Kidney epithelial cell (primary cell): ENCODE results near the gene C6orf89. TPM values are rescaled to one million over a fixed set of nuclear protein-coding genes. Genes with fewer than 3 reads are reported as not detected.

ENCODE experiments used
- DNase-seq: peaks from one replicate; pipeline ENCODE4 v3.0.0-alpha.2; 2010; ENCODE audit warnings: low read depth
- H3K27me3 ChIP-seq: 2 replicates; pipeline ENCODE4 v1.6.0; 2011; ENCODE audit warnings: low read length; ENCODE audit not compliant: control insufficient read depth, insufficient read depth
- H3K36me3 ChIP-seq: 2 replicates; pipeline ENCODE4 v1.5.1; 2011; ENCODE audit warnings: low read length; ENCODE audit not compliant: control insufficient read depth, insufficient read depth
- H3K4me3 ChIP-seq: 2 replicates; pipeline ENCODE4 v1.5.1; 2011; ENCODE audit warnings: low read depth, mild to moderate bottlenecking, control low read depth, low read length
- total RNA-seq: library from RNA; depleted of rRNA; stranded (reverse); fragments of >200 nt; gene quantifications from 2 replicates; pipeline ENCODE4 v1.2.3, GENCODE V29; 2015
- TF ChIP-seq, protein P1 (sequence below): IDR thresholded peaks from 2 replicates; pipeline ENCODE4 v1.5.1; 2011; ENCODE audit warnings: mild to moderate bottlenecking, moderate library complexity, low read length, control low read depth, inconsistent platforms; ENCODE audit not compliant: insufficient read depth, poor library complexity, severe bottlenecking

C6orf89 gene
- total RNA-seq, 1 donor from 2014 or later, result 42.5 TPM

DNA sequence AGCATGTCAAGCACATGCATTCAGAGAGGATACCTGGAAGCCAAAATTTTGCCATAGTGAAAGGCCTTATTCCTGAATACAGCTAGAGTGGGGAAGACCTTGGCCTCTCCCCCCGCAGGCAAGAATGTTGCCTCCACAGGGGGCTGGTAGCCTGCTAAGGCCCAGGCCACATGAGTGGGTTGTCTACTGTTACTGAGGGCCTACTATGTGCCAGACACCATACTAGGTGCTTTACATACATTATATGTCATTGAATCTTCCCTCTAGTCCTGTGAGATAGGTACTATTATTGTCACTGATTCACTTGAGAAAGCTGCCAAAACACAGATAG lies 68.1 kb downstream of the C6orf89 start:
- no peak overlapping the region for H3K4me3 ChIP-seq
- H3K36me3 ChIP-seq, result no peaks in the 10 kb centered on the region
- H3K27me3 ChIP-seq, result no peaks in the 10 kb centered on the region
- TF ChIP-seq, protein P1, sequence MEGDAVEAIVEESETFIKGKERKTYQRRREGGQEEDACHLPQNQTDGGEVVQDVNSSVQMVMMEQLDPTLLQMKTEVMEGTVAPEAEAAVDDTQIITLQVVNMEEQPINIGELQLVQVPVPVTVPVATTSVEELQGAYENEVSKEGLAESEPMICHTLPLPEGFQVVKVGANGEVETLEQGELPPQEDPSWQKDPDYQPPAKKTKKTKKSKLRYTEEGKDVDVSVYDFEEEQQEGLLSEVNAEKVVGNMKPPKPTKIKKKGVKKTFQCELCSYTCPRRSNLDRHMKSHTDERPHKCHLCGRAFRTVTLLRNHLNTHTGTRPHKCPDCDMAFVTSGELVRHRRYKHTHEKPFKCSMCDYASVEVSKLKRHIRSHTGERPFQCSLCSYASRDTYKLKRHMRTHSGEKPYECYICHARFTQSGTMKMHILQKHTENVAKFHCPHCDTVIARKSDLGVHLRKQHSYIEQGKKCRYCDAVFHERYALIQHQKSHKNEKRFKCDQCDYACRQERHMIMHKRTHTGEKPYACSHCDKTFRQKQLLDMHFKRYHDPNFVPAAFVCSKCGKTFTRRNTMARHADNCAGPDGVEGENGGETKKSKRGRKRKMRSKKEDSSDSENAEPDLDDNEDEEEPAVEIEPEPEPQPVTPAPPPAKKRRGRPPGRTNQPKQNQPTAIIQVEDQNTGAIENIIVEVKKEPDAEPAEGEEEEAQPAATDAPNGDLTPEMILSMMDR, result no peak
- no peak for DNase-seq

DNA sequence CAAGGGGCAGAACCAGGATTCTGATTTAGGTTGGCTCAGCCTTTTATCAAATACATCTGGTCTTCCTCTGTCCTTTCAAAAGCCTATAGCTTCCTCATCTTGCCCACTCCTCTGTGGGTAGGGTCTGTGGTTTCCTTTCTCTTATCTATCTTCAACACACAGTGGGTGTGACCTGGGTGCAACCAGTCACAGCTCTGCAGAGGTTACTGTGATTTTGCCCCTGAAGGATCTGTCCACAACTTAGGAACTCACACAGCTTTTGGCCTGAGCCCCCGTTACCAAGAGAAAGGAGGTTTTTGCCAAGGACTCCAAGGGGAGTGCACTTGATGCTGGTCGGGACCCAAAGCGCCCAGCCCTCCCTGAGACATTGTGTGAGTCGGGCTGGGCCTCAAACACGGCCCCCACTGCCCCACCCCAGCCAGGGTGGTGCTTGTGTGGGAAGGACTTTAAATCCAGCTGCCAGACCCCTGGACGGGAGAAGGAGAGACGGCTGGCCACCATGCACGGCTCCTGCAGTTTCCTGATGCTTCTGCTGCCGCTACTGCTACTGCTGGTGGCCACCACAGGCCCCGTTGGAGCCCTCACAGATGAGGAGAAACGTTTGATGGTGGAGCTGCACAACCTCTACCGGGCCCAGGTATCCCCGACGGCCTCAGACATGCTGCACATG lies 68.6 kb downstream of the C6orf89 start, which contains the start of gene PI16:
PI16 (plus strand) TSS at position 477 of the 670 bp plus-strand sequence; CDS start at position 500, 23 bp downstream.
- no peak for DNase-seq
- no peaks in the 10 kb centered on the region for H3K36me3 ChIP-seq
- TF ChIP-seq, protein P1, result no peak
- no peaks in the 10 kb centered on the region for H3K27me3 ChIP-seq
- H3K4me3 ChIP-seq, result no peak within 1 kb of the TSS

DNA sequence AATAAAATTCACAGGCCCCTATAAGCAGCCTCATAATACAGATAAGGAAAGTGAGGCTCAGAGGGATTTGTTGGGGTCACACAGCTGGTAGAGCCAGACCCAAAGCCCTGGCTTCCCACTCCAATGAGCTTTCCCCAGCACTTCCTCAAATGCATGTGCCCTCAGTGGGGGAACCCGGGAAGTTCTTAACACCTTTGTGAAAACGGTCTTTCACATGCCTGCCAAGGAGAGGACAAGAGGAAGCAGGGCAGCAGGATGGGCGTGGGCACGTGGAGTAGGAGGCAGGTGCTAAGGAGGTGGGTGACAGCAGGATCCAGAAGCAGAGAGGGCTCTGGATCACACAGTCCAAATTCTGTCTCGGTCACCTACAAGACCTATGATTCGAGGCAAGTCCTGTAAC lies 69.4 kb downstream of the C6orf89 start:
- no peaks in the 10 kb centered on the region for H3K36me3 ChIP-seq
- no peak for DNase-seq
- H3K27me3 ChIP-seq, result no peaks in the 10 kb centered on the region
- TF ChIP-seq, protein P1, result no peak
- H3K4me3 ChIP-seq, result no peak overlapping the region

DNA sequence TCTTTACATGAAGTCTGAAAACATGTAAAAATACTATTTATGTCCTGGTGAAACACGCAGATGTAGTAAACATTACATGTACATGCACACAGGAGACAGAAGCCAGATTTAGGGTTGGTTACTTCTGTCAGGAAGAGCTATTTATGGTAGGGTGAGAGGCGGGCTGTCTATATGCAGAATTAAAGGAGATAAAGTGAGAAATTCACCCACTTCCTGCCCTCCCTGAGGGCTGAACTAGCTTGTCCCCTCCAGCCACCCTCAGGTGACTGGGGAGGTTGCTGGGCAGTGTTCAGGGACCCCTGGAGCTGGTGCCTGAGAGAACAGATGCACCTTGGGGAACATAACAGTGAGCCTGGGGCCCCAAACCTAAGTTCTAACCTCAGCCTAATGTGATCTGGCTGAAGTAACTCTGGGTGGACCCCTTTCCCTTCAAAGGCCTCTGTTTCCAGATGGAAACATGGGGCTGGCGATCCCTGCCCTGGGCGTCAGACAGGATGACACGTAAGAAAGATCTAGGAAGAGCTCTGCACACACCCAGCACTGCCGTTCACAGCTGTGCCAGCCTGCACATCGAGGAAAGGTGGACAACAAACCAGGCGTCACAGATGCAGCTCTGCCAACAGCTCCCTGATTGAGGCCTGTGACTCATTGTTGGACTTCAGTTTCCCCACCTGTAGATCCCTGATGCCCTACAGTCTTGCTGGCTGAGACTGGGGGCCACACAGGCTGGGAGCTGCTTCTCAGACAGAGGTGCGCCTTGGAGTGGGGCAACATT lies 70.1 kb downstream of the C6orf89 start:
- Histone ChIP-seq H3K4me3 (no peak overlapping the region), H3K36me3 (no peaks in the 10 kb centered on the region)
- no peak for DNase-seq

DNA sequence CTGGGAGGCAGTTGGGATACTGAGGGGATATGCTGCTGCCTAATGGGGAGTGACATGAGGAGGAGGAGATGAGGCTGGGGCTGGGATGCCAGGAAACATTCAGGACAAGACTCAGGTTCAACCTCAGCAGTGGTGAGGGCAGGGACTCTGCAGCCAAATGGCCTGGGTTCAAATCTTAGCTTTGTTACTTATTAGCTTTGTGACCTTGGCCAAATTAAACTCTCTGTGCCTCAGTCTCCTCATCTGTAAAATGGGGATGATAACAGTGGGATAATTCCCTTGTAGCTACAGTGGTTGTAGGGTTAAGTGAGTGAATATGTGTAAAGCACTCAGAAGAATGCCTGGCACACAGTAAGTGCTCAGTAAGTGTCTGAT lies 70.7 kb downstream of the C6orf89 start:
- Histone ChIP-seq H3K36me3 (no peaks in the 10 kb centered on the region), H3K27me3 (no peaks in the 10 kb centered on the region), H3K4me3 (no peak overlapping the region)
- no peak for DNase-seq
- TF ChIP-seq, protein P1, result no peak

More for the DNA sequence above, 70.1 kb downstream of the C6orf89 start:
- no peaks in the 10 kb centered on the region for H3K27me3 ChIP-seq
- TF ChIP-seq, protein P1, result no peak
